LoVo (cell line): Measurements from ENCODE around the gene TEX30.
"Not testable (repeated sequence)": the region's sequence is repeated elsewhere in the genome, so short reads cannot be mapped to it uniquely, and the experiment has no call there.

Experiments used
- DNase-seq: peaks from one replicate; pipeline ENCODE4 v3.0.0-alpha.2; 2016; ENCODE audit warnings: low spot score

Gene TEX30

DNA sequence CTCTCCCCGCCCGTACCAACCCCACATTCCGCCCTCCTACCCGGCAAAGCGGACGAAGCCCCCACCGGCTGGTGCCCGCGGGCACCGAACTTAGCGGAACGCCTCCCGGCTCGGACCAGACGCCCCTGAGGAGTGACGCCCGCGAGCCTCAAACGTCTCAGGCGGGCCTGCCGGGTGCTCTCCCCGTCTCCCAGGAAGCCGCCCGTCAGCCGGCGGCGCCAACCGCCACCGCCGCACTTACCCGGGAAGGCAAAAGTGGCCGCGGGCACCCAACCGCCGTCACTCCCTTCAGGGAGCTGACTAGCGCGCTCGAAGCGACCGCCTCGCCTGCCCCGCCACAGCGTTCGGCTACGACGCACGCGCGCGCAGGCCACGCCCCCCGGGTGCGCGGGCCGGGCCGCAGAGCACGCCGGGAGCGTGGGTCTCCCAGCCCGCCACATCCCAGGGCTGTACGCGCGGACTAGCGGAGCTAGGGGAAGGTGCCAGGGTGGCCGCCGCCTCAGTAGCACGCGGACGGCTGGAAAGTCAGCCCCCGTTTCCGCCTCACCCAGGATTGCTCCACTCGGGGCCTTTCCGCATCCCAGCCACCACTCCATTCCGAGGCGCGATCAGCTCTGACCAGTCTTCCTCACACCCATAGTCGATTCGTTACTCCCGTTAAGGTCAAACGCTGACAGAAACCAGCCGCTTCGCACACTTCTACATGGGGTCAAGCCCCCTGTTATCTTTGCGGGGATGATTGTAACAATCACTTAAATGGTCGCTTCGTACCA lies at the start of gene TEX30:
Gene TEX30, minus strand, starts transcription at position 346 of the 773 bp plus-strand sequence. CDS start 3,760 bp downstream, outside the sequence.
- DNase-seq: peak; percentile 88

DNA sequence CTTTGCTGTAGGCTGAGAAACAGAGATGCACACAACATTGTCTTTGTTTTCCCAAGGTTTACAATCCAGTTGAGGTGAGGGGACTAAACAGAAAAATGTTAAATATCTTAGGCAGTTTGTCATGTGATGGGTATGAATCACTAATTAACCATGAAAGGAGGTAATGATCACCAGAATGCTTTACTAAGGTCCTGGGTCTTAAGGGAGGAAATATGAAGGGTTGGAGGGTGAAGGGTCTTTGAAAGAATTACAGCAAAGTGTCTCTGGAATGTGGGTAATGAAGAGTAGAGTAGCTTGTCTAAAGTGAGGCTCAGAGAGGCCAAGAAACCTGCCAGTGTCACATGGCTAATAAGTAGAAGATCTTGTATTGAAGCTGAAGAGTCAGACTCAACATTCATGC lies 44.3 kb upstream of the TEX30 start:
- DNase-seq: no peak

DNA sequence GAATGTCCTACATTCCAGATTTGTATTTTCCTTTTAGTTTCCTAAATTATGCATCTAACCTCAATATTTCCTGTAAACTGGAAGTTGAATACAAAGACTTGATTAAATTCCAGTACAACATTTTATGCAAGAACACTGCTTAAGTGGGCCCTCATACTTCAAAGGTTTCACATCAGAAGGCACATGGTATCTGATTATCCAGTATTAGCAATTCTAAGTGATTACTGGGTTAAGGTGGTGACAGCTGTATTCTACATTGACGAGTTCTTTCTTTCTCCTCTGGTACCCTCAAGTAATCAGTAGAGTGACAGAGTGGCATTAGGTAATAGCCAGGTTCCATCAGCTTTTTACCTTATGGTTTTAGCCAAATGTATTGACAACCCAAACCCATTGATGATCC lies 43.7 kb upstream of the TEX30 start:
- DNase-seq: no peak

DNA sequence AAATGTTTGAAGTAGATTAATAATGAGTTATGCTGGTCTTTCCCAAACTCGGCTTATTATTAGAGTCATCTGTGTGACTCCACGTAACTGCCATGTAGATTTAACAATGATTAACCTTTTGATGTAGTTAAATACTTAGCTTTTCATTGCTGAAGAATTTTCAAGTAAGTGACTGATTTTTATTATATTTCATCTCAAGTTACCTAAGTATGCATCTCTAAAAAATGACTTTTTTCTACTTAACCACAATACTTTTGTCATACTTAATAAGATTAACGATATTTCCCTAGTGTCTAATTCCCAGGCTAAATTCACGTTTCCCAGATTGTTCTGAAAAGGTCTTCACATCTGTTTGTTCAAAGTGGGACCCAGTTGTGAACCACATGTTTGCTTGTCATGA lies 43.1 kb upstream of the TEX30 start:
- no peak for DNase-seq

DNA sequence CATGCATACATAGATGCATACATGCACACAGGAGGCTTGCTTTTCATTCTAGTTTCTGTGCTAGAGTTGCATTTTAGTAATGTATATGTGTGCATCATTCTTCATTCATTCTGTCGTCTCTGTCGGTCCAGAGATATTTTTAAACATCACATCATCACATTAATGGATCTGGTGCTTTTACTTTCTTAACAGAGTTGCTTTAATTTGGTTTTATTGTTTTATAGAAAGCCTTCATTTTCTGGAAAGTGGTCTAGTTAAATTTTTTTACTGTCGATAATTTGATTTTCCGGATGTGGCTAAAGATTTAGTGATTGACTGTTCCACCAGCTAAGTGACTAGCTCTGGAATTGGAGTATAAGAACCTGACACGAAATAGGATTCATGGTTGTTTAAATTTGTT lies 42.2 kb upstream of the TEX30 start:
- DNase-seq: no peak

DNA sequence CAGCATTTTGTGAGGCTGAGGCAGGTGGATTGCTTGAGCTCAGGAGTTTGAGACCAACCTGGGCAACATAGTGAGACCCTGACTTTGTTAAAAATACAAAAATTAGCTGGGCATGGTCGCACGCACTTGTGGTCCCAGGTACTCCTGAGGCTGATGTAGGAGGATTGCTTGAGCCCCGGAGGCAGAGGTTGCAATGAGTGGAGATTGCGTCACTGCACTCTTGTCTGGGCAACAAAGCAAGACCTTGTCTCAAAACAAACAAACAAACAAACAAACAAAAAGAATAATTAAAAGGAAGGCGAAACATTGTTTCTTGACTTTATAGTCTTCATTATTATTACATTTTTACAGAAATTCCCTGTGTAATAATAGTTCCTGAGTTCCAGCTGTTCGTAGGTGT lies 41.2 kb upstream of the TEX30 start:
- DNase-seq: no peak

DNA sequence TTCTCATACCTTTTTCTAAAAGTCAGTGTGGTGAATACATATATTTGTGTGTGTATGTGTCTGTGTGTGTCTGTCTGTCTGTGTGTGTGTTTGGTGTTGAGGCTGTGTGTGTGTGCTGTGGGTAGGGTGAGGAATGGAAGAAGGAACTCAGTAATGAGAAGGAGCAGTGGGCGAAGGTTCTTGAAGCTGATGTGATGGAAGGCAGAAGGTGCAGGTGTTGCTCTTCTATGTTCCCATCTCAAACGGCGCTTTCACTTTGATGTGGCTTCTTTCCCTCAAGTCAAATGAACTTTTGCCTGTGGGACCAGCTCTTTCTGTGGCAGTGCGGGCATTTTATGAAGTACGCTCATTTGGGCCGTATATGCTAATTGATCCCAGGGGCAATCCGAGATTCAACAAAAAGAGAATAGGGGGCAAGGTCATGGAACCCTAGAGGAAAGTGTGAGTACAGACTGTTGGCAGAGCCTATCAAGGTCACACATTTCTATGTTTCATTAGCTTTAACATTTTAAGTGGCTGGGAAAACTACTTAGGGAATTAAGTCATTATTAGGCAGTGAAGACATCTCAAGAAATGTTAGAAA lies 40.5 kb upstream of the TEX30 start:
- no peak for DNase-seq

DNA sequence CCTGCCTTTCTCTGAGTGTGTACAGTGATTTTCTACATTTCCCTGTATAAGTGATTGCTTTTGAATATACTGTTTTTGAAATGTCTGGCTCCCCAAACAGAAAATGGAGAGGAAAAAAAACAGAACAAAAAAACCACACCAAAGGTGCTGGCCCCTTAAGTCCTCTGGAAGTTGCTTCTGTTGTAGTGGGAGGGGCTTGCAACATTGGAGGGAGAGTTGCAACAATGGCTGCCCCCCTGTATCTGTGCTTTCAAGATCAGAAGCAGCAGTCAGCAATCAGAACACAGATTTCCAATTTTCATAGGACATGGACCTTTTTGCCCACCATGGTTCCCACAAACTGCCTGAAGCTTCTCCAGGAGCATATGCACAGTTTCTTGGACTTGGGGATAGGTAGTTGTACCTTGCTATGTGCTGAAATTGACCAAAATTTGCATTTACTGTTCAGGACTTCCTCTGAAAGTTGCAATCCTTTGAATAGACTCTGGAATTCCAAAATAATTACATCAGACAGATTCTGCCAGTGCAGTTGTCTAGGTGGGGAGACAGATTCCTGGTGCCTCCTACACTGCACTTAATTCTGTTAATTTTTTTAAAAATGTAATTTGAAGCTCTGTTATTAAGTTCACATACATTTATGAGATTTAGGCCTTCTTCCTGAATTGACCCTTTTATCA lies 39.2 kb upstream of the TEX30 start:
- no peak for DNase-seq

DNA sequence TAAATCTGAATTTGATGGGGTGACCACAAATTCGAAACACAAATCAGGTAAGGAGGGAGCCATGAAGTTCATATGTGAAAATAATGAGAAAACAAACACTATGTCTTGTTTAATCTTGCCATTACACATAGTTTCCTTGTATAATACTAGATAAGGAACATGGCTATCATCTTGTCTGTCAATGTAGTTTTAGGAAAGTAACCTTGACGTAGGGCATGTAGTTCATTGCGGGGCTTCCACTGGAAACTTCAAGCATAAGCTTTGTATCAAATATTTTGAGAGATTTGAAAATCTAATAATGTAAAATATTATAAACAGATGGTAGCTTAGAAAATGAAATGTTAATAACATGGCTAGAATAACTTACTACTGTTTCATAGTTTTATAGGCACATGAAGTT lies 34.1 kb upstream of the TEX30 start:
- DNase-seq: no peak

DNA sequence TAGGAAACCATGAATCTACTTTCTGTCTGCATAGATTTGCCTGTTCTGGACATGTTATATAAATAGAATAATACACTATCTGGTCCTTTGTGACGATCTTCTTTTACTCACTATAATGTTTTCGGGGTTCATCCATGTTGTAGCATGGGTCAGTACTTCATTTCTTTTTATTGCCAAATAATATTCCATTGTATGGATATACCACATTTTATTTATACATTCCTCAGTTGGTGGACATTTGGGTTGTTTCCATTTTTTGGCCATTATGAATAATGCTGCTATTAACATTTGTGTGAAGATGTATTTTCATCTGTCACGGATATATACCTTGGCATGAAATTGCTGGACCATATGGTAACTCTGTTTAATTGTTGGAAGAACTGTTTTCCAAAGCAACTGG lies 32.1 kb upstream of the TEX30 start:
- DNase-seq: no peak

DNA sequence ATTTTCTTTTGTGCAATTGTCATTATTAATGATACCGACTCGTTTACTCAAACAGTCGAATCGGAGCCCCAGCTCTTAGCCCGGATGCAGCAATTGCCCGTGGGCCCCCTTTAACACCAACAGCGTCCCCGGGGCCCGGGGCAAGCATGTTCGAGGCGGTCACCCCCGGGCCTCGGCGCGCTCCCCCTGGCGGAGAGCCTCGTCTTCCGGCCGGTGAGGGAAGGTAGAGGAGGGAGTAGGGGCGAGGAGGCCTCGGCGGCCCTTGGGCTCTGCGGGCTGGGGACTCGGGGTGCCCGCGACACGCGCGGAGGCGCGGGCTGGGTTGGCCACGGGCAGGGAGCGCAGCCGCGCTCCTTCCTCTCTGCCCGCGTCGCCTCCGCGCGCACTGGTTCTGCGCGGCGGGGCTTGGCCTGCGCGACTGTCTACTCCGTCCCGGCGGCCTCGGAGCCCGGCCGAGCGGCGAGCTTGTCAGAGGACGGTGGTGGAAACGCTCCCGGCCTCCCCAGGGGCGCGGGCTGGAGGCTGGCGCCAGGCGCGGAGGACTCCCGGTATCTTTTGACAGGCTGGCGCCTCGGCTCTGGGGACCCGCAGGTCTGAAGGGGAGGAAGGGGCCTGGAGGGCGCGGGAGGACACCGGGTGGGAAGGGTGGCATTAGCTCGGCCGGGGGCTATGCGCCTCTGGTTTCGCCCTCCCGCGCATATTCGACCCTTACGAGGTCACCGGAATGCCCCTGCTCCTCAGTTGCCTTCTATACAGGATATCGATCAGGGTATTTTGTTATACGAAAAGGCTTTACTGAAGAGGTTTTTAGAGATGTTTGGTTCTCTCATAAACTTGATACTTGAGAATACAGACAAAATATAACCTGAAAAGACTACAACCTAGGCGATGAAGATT lies 26.8 kb upstream of the TEX30 start:
- peak; percentile 74 for DNase-seq

DNA sequence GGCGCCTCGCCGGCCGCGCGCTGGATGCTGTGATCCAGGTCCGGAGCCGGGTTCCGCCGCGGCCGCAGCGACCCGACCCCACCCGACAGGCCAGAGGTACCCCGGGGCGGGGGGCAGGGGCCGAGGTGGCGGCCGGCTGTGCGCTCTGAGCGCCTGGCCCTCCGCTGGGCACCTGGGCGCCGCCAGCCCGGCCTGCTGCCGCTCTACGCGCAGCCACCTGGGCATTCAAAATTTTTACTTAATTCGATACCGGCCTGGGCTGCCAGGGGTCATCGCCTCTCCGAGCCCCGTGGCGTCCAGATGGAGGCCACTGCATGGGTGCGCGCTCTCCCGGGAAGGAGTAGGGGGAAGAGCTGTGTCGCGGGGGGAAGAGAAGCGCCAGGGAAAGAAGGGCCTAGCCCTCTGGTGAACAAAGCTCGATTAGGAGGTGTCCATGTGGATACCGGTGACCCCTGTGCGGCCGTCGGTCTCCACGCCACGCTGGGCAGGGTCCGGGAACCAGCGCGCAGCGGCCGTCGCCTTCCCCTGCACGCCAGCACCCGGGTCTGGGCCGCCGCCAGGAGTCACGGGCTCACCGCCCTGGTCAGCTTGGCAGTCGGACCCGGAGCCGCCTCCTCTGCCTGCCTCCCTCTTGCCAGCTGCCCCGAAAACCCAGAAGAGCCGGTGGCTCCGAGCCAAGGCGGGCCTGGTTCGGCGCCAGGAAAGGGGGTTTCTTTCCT lies 26.0 kb upstream of the TEX30 start:
- DNase-seq: peak; percentile 12

DNA sequence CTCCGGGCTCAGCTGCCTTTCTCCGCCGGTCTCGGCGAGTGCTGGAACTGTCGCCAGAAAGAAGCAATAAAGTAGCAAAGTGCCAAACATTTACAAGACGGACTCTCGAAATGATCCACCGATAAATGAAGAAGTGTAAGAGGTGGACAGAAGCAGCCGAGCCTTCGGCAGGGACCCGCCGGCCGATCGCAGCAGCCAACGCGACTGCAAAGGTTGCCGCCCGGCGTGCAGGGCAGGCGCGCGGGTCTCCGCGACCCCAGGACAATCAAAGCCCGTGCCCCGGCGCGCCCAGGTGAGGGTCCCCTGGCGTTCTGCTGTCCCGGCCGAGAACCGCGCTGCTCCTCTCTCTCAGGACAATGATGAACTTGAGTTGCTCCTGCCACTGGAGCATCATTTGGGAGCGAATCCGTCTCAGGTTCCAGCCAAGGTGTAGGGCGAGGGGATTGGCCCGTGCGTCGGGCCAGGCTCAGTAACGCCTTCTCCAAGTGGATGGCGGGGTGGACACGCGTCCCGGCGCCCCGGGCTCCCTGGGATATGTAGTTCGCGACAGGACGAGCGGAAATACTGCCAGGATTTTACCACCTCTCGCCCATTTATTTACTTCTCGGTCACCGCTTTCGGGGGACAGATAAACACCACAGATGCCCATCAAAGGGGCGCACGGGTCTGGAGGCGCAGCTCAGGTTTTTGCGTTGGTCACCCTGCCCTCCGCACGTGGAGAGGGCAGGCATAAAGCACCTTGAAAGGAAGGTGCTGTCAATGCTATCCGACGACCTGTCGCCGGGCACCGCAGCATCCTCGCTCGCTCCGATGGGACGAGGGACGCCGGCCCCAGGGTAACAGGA lies 25.2 kb upstream of the TEX30 start, which contains the start of the genes BIVM and POGLUT2:
Gene BIVM, plus strand, starts transcription at position 539 of the 845 bp plus-strand sequence. CDS start 8,149 bp downstream, outside the sequence.
Gene POGLUT2, minus strand, starts transcription at position 396 of the 845 bp plus-strand sequence. Its CDS starts 306 bp downstream, at position 90.
- peak; percentile 92 for DNase-seq

DNA sequence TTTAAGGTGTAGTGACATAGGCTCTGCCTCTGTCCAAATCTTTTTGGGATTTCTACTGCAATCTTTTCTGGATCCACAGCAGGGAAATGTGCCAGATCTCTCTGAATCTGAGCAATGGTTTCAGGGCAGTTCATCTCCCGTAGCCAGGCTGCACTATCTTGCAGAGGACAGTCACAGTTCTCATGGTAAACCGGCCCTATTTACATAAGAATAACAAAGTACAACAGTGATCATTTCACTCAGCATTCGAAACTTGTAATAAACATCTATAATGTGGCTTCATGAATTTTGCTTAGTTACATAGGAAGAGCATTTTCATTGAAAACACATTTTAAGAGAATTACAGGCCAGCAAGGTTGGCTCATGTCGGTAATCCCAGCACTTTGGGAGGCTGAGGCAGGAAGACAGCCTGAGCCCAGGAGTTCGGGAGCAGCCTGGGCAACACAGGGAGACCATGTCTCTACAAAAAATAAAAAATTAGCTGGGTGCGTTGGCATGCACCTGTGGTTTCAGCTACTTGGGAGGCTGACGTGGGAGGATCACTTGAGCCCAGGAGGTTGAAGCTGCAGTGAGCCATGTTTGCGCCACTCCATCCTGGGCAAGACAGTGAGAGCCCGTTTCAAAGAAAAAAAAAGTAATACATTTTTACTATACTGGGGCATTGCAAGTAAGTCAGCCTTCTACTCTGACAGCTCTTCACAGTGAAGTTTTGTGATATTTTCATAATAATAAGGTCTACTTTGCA lies 20.2 kb upstream of the TEX30 start:
- DNase-seq: no peak

DNA sequence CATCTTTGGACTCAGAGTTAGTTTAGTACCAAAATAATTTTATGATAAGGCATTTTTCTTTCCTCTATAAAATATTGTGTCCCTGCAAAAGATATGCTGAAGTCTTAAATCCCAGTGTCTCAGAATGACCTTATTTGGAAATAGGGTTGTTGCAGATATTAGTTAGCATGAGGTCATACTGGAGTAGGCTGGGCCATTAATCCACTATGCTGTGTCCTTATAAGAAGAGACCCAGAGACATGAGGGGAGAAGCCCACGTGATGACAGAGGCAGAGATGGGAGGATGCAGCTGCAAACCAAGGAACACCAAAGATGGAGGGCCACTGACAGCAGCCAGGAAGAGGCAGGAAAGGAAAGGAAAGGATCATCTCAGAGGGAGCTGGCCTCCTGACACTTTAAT lies 18.8 kb upstream of the TEX30 start:
- DNase-seq: no peak

DNA sequence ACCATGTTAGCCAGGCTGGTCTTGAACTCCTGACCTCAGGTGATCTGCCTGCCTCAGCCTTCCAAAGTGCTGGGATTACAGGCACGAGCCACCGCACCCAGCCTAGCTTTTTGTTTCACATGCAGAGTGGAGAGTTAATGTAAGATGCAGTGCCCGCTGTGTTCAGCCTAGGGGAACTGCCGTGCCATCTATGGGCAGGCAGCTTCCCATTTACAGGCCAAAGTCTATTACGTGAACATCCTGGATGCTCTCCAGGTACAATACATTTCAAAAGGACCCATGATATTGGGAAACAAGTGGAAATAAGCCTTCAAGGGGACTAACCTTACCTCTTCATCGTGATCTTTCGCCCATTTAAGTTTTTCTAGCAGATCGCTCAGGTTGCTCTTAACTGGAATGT lies 15.1 kb upstream of the TEX30 start:
- DNase-seq: no peak

DNA sequence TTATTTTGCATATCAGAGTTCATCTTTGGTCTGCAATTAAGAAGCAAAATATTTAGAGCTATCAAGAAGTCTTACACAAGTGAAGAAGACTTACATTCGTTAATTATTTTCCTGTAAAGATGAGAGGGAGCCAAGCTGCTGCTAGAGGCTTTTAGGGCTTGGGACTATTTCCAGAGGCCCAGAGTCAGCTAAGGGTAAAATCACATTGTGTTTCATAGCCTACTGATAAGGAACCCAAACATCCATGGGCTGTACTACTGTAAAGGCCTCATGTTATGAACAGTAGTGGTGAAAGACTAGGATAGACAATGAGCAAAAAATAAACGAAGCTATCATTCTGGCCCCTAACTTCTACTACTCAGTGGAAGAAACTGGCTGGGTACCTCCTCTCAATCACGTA lies 10.9 kb upstream of the TEX30 start:
- no peak for DNase-seq

DNA sequence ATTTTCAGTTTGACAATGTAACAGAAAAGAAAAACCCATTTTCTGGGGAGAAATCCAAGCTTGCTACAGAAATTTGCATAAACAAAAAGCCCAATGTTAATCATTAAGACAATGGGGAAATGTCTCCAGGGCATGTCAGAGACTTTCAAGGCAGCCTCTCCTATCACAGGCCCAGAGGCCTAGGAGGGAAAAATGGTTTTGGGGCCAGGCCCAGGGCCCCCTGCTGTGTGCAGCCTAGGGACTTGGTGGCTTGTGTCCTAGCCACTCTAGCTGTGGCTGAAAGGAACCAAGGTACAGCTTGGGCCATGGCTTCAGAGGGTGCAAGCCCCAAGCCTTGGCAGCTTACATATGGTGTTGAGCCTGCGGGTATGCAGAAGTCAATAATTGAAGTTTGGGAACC lies 8.0 kb upstream of the TEX30 start:
- no peak for DNase-seq

DNA sequence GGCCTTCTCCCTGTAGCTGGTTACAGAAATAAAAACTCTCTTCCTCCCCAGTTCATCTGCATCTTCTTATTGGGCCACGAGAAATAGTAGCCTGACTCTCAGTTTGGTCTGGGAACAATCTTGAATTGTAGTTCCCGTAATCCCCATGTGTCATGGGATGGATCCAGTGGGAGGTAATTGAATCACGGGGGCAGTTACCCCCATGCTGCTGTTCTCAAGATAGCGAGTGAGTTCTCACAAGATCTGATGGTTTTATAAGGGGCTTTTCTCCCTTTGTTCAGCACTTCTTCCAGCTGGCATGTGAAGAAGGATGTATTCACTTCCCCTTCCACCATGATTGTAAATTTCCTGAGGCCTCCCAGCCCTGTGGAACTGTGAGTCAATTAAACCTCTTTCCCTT lies 7.1 kb upstream of the TEX30 start:
- not testable (repeated sequence) for DNase-seq
